Hypothalamus (tissue), 51 donors: Measurements from ENCODE around the gene TMEM80.
"Not testable (repeated sequence)": the region's sequence is repeated elsewhere in the genome, so short reads cannot be mapped to it uniquely, and the experiment has no call there.

ENCODE experiments used
- DNase-seq, 51 donors: peaks; one replicate each; lab custom pipeline; 2025; lab: John Stamatoyannopoulos, UW

TMEM80 gene

GRCh38 chr11:737899-738298 lies 42.3 kb downstream of the TMEM80 start:
- DNase-seq: not testable (repeated sequence)

DNA sequence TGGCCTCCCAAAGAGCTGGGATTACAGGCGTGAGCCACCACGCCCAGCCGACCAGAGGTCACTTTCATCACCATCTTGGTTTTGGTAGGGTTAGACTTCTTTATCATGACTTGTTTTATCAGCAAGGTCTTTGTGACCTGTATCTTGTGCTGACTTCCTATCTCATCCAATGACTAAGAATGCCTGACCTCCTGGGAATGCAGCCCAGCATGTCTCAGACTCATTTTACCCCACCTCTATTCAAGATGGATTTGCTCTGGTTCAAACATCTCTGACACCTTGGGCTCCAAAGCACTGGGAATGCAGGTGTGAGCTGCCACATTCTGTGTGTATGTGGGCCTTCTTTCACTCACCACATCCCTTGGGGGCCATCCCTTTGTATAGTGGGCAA lies 46.5 kb downstream of the TMEM80 start:
- no peak for DNase-seq

GRCh38 chr11:742571-743201 lies 47.1 kb downstream of the TMEM80 start:
- DNase-seq: no peak

GRCh38 chr11:745428-745827 lies 49.8 kb downstream of the TMEM80 start:
- no peak for DNase-seq

DNA sequence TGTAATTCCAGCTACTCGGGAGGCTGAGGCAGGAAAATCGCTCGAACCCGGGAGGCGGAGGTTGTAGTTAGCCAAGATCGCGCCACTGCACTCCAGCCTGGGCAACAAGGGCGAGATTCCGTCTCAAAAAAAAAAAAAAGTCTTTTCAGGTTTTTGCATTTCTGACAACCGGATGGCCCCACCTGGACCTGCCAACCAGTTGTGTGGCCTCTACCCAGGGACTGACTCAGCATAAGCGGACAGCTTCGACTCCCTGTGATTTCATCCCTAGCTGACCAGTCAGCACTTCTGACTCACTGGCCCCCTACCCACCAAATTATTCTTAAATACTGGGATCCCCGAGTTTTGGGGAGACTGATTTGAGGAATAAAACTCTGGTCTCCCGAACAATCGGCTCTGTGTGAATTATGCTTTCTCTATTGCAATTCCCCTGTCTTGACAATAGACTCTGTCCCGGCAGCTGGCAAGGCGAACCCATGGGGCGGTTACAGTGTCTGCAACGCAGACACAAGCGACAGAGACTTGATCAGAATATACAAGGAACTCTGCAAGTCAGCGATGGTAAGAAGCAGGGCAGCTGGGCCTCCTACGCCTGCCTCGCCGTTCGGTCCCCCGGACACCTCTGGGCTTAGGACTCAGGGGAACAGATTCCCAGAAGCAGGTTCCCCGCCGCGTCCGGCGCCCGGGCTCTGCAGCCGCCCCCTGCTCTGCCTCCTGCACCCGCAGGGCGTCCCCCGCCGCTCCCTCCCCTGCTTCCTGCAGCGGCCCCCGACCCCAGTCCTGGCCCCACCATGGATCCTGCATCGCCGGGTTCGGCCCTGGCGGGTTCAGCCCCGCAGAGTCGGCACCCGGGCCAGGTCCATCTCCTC lies 50.9 kb downstream of the TMEM80 start:
- peak in 24 of 51 donors; percentile 44 to 83 (median 59) for DNase-seq

DNA sequence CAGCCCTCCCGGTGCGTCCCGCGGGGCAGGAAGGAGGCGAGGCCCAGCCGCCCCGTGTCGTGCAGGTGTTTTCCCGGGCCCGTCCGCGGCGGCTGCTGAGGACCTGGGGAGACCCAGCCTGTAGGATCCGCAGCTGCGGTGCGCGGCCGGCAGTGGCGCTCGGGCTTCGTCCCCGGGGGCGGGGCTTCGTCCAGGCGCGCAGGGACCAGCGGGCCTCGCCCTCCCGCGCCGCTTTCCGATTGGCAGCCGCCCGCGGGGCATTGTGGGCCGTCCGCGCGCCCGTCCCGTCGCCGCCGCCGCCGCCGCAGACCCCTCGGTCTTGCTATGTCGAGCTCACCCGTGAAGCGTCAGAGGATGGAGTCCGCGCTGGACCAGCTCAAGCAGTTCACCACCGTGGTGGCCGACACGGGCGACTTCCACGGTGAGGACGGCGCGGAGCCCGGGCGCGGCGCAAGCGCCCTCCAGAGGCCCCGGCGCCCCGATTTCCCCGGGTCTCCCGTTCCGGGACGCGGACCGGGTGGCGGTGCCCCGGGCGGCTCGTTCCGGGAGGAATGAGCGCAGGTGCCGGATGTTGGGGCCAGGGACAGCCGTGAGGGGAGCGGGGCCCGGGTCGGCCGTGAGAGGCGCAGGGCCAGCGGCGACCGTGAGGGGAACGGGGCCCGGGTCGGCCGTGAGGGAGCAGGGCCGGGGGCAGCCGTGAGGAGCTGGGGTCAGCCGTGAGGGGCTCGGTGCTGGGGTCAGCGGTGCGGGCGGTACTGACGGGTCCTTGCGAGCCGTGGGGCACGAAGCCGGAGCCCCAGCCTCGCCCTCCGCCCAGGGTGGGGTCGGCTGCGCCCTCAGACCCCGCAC lies 51.8 kb downstream of the TMEM80 start, which contains the start of gene TALDO1:
Gene TALDO1, plus strand, starts transcription at position 307 of the 849 bp plus-strand sequence. Its CDS starts 18 bp downstream, at position 325.
- peak; percentile 42 to 97 (median 86) for DNase-seq

- peak in 2 of 51 donors; percentile 14 to 51 for DNase-seq
Measured at GRCh38 chr11:748007-748359, 52.4 kb downstream of the TMEM80 start.

GRCh38 chr11:749731-750130 lies 54.1 kb downstream of the TMEM80 start:
- no peak for DNase-seq
